ENCODE measurements around the gene SUCO. TPM values are rescaled to one million over a fixed set of nuclear protein-coding genes. Genes with fewer than 3 reads are reported as not detected.
"Not testable (repeated sequence)": the region's sequence is repeated elsewhere in the genome, so short reads cannot be mapped to it uniquely, and the experiment has no call there.

The SUCO gene
- total and polyA plus RNA-seq, 2 of the 13 experiments (the other 11 are each of a cell fraction or from before 2014, with no cell fraction given), result 12.6 to 25.5 TPM

DNA sequence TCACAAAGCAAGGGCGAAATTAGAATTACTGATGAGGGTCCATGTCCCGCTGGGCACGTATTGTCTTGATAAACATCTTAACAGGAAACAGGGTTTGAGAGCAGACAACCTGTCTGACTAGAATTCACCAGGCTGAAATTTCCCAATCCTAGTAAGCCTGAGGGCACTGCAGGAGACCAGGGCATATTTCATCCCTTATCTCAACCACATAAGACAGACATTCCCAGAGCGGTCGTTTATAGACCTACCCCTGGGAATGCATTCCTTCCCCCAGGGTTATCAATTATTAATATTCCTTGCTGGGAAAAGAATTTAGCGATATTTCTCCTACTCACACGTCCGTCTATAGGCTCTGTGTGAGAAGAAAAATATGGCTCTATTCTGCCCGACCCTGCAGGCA, 87.7 kb downstream of the SUCO start:
- H4K20me1 ChIP-seq (ENCODE audit: insufficient read depth, low read length); in situ Hi-C loops (cut with HindIII; ENCODE audit: extremely low pct_ligation_motif_present, low pct_unique_long_range_greater_than_20kb); H3K9ac ChIP-seq (ENCODE audit: insufficient read depth, low read depth, low read length); H3K4me1 ChIP-seq (ENCODE audit: insufficient read depth, low read length); H2AFZ ChIP-seq (ENCODE audit: low read length); CTCF ChIA-PET (ENCODE audit: low intra/inter-chr PET ratio, low total read pairs); H3K4me2 ChIP-seq (ENCODE audit: low read depth, low read length); BruUV-seq (replicated peaks); H3K27ac ChIP-seq (ENCODE audit: extremely low read length, insufficient read depth, low read length); H3K36me3 ChIP-seq (replicated peaks in 1 of 2; ENCODE audit: control insufficient read depth in 1 of 2, insufficient read depth in 2 of 2, low read length in 2 of 2); DNase-seq (ENCODE audit: low spot score); H3K79me2 ChIP-seq (ENCODE audit: insufficient read depth, low read length); POLR2A ChIA-PET; H3K27me3 ChIP-seq (ENCODE audit: control insufficient read depth in 1 of 2, insufficient read depth in 2 of 2, low read length in 2 of 2); H3K4me3 ChIP-seq (replicated peaks in 1 of 3; ENCODE audit: insufficient read depth in 1 of 3, low read depth in 2 of 3, low read length in 3 of 3); ATAC-seq; intact Hi-C loops (cut with micrococcal nuclease; ENCODE audit: unreplicated experiment); FAIRE-seq: not testable (repeated sequence)
- WGBS (ENCODE audit: low lambda C conversion rate), result 55% methylated on average over 9 of the region's 9 CpGs
- peaks cover 14% of the 10 kb centered on the region for H3K9me3 ChIP-seq (ENCODE audit: low read length)
- TF ChIP-seq SETDB1 (CRISPR knock-in tag; IDR thresholded peaks at IDR 0.05; ENCODE audit: borderline replicate concordance), result peak; percentile 84; the same call in 1 of the 2 replicates

DNA sequence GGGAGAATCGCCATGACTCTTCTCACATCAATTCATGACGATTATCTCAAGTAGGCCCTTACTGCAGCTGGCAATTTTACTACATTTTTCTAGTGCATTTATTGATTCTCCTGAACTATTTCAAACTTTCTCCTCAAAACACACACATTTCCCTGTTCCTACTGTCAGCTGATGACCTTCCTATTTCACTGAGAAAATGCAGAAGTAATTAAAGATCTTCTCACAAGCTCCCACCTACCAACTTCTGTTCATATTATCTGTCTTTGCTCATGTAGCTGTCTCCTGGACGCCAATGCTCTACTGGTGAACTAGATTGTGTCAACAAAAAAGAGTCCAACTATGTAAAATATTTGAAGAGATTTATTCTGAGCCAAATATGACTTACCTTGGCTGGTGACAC, 89.6 kb downstream of the SUCO start:
- Histone ChIP-seq H3K27ac (ENCODE audit: extremely low read length, insufficient read depth, low read length) (no peak overlapping the region), H3K4me1 (ENCODE audit: insufficient read depth, low read length) (peaks cover 10% of the 10 kb centered on the region; the same call in 1 of the 2 replicates), H3K4me2 (ENCODE audit: low read depth, low read length) (no peak overlapping the region), H3K9ac (ENCODE audit: insufficient read depth, low read depth, low read length) (no peak overlapping the region), H3K36me3 (replicated peaks in 1 of 2; ENCODE audit: control insufficient read depth in 1 of 2, insufficient read depth in 2 of 2, low read length in 2 of 2) (no peaks in the 10 kb centered on the region), H4K20me1 (ENCODE audit: insufficient read depth, low read length) (no peaks in the 10 kb centered on the region), H2AFZ (ENCODE audit: low read length) (no peak overlapping the region), H3K27me3 (ENCODE audit: control insufficient read depth in 1 of 2, insufficient read depth in 2 of 2, low read length in 2 of 2) (no peaks in the 10 kb centered on the region), H3K79me2 (ENCODE audit: insufficient read depth, low read length) (no peaks in the 10 kb centered on the region), H3K4me3 (replicated peaks in 1 of 3; ENCODE audit: insufficient read depth in 1 of 3, low read depth in 2 of 3, low read length in 3 of 3) (no peak overlapping the region), H3K9me3 (ENCODE audit: low read length) (peaks cover 14% of the 10 kb centered on the region)
- in situ Hi-C loops (cut with HindIII; ENCODE audit: extremely low pct_ligation_motif_present, low pct_unique_long_range_greater_than_20kb), result no loop called here
- WGBS (ENCODE audit: low lambda C conversion rate), result 38% methylated on average over 3 of the region's 3 CpGs
- ChIA-PET CTCF (ENCODE audit: low intra/inter-chr PET ratio, low total read pairs) (no interaction called here), POLR2A (interaction anchor here (1.0 kb wide), 1 partner anchor 90 kb away, joined by 3 read pairs; the partner anchor contains the start of gene SUCO)
- FAIRE-seq (no peak), DNase-seq (ENCODE audit: low spot score) (no peak), ATAC-seq (no peak)
- BruUV-seq (replicated peaks), result no TSS peak
- intact Hi-C loops (cut with micrococcal nuclease; ENCODE audit: unreplicated experiment), result no loop called here
- TF ChIP-seq JDP2 (CRISPR knock-in tag; IDR thresholded peaks at IDR 0.05; ENCODE audit: borderline replicate concordance) (no peak), HMGXB4 (CRISPR knock-in tag; IDR thresholded peaks at IDR 0.05; ENCODE audit: borderline replicate concordance in 1 of 2, low read depth in 1 of 2) (no peak), ZNF549 (CRISPR knock-in tag; IDR thresholded peaks at IDR 0.05) (no peak), MZF1 (CRISPR knock-in tag; IDR thresholded peaks at IDR 0.05; ENCODE audit: borderline replicate concordance) (no peak), ARNT (IDR thresholded peaks at IDR 0.05) (no peak), CEBPB (IDR thresholded peaks at IDR 0.05; ENCODE audit: borderline replicate concordance, low read depth, low read length) (no peak), ONECUT2 (CRISPR knock-in tag; IDR thresholded peaks at IDR 0.05) (no peak), STAG1 (CRISPR knock-in tag; IDR thresholded peaks at IDR 0.05) (no peak), ZBTB7B (CRISPR knock-in tag; IDR thresholded peaks at IDR 0.05) (no peak), CBX5 (CRISPR knock-in tag; IDR thresholded peaks at IDR 0.05; ENCODE audit: borderline replicate concordance) (no peak), DR1 (CRISPR knock-in tag; IDR thresholded peaks at IDR 0.05) (no peak), NFIC (IDR thresholded peaks at IDR 0.05; ENCODE audit: low read length) (no peak)
- TF ChIP-seq, protein P1, sequence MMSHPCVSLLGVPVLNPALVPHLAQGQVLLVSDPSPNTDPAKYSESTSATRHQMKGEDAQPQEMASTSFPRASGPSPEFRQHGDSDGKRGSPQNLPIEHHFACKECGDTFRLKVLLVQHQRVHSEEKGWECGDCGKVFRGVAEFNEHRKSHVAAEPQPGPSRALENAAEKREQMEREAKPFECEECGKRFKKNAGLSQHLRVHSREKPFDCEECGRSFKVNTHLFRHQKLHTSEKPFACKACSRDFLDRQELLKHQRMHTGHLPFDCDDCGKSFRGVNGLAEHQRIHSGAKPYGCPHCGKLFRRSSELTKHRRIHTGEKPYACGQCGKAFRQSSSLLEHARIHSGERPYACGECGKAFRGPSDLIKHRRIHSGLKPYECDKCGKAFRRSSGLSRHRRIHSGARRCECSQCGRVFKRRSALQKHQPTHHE (CRISPR knock-in tag; IDR thresholded peaks at IDR 0.05; ENCODE audit: borderline replicate concordance), result no peak
- TF ChIP-seq, protein P2, sequence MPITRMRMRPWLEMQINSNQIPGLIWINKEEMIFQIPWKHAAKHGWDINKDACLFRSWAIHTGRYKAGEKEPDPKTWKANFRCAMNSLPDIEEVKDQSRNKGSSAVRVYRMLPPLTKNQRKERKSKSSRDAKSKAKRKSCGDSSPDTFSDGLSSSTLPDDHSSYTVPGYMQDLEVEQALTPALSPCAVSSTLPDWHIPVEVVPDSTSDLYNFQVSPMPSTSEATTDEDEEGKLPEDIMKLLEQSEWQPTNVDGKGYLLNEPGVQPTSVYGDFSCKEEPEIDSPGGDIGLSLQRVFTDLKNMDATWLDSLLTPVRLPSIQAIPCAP (CRISPR knock-in tag; IDR thresholded peaks at IDR 0.05; ENCODE audit: low read depth), result no peak

Measured in HepG2 (cell line).